ENCODE results near the gene CHCHD3. TPM values are rescaled to one million over a fixed set of nuclear protein-coding genes. Genes with fewer than 3 reads are reported as not detected.

The CHCHD3 gene
- total and polyA plus RNA-seq, 2 of the 4 experiments (the other 2 are of a cell fraction): 56.9 to 141 TPM

DNA sequence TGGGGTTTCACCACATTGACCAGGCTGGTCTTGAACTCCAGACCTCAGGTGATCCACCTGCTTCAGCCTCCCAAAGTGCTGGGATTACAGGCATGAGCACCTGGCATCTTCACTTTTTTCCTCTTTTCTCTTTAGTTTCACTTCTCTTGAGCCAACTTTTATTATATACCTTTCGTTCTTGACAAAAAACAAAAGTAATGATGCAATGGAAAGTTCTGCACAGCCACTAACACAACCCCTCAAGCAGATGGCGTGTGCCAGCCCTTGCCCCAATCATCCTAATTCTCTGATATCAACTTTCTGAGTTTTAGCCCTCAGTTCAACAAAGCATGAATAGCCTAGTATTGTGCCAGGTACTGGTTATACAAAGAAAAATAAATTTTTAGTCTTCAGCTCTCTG lies 223.6 kb downstream of the CHCHD3 start:
- Histone ChIP-seq H4K5ac (ENCODE audit: low read depth, low read length) (no peak overlapping the region), H2BK120ac (ENCODE audit: low read depth, low read length) (no peak overlapping the region), H3K27ac (ENCODE audit: insufficient read depth, low read length) (no peak overlapping the region), H3K56ac (ENCODE audit: extremely low read depth, insufficient read depth, low read length) (no peak overlapping the region), H3K9ac (ENCODE audit: low read depth, low read length) (no peak overlapping the region), H4K20me1 (ENCODE audit: insufficient read depth, low read length) (no peaks in the 10 kb centered on the region), H4K91ac (ENCODE audit: insufficient read depth, low read depth, low read length) (no peak overlapping the region), H3K4me3 (ENCODE audit: insufficient read depth, low read depth, low read length) (no peak overlapping the region), H3K9me1 (ENCODE audit: insufficient read depth, low read length) (no peaks in the 10 kb centered on the region), H3K27me3 (ENCODE audit: control insufficient read depth, insufficient read depth, low read length) (no peaks in the 10 kb centered on the region), H2BK15ac (ENCODE audit: low read depth, low read length) (no peak overlapping the region), H3K14ac (replicated peaks; ENCODE audit: low read depth, low read length) (no peak overlapping the region), H4K8ac (ENCODE audit: low read depth in 2 of 2, low read length in 2 of 2) (no peak overlapping the region), H2AK9ac (replicated peaks; ENCODE audit: low read depth, low read length, poor library complexity) (no peak overlapping the region), H3K9me3 (ENCODE audit: control insufficient read depth, insufficient read depth, low read length) (peaks cover under 1% of the 10 kb centered on the region; the same call in 1 of the 2 replicates), H3K4me1 (ENCODE audit: control insufficient read depth, insufficient read depth, low read length) (no peaks in the 10 kb centered on the region), H3K79me1 (ENCODE audit: low read depth in 1 of 2, low read length in 2 of 2) (peaks cover 0 to 4% of the 10 kb centered on the region in 2 experiments; a peak in 2 of 4 replicates), H3K18ac (ENCODE audit: low read depth, low read length) (no peak overlapping the region), H3K4me2 (ENCODE audit: low read depth, low read length) (no peak overlapping the region), H2BK5ac (ENCODE audit: low read depth, low read length, poor library complexity, severe bottlenecking) (no peak overlapping the region), H2BK20ac (ENCODE audit: low read depth, low read length) (no peak overlapping the region), H3K4ac (ENCODE audit: low read depth, low read length) (no peak overlapping the region), H2AFZ (replicated peaks; ENCODE audit: low read length, poor library complexity) (no peak overlapping the region), H2AK5ac (ENCODE audit: low read depth, low read length) (no peak overlapping the region), H3K23ac (ENCODE audit: low read depth, low read length) (no peak overlapping the region), H3K36me3 (ENCODE audit: control insufficient read depth, insufficient read depth, low read length) (no peaks in the 10 kb centered on the region)
- ChIA-PET CTCF (interaction anchor here (0.6 to 0.9 kb wide), 3 partner anchors 9 to 12 kb away, joined by 3 to 4 read pairs (median 3); no protein-coding TSS in a partner anchor), POLR2A (ENCODE audit: unreplicated experiment) (no interaction called here)
- DNase-seq: no peak
- no peak for ATAC-seq (ENCODE audit: low read depth)
- WGBS, 2 experiments (ENCODE audit: extremely low coverage in 2 of 2, insufficient read length in 1 of 2): no CpG with 5 or more reads among the region's 2 CpGs
- TF ChIP-seq BHLHE40 (IDR thresholded peaks at IDR 0.05; ENCODE audit: low read depth, low read length) (no peak), RFX5 (IDR thresholded peaks at IDR 0.05; ENCODE audit: low read depth, low read length) (no peak)
- in situ Hi-C loops (cut with MboI; ENCODE audit: low sequenced_read_pairs): no loop called here
- dilution Hi-C loops (cut with HindIII; ENCODE audit: low sequenced_read_pairs, unreplicated experiment): no loop called here
- intact Hi-C loops (cut with micrococcal nuclease): no loop called here
- no TSS peak for BruUV-seq (replicated peaks)
